ENCODE data around the gene RAX2. TPM values are rescaled to one million over a fixed set of nuclear protein-coding genes. Genes with fewer than 3 reads are reported as not detected.
"Not testable (repeated sequence)": the region's sequence is repeated elsewhere in the genome, so short reads cannot be mapped to it uniquely, and the experiment has no call there.

RAX2 gene
- total and polyA plus RNA-seq, 10 of the 15 experiments (the other 5 are each of a cell fraction or from before 2014, with no cell fraction given): not detected

DNA sequence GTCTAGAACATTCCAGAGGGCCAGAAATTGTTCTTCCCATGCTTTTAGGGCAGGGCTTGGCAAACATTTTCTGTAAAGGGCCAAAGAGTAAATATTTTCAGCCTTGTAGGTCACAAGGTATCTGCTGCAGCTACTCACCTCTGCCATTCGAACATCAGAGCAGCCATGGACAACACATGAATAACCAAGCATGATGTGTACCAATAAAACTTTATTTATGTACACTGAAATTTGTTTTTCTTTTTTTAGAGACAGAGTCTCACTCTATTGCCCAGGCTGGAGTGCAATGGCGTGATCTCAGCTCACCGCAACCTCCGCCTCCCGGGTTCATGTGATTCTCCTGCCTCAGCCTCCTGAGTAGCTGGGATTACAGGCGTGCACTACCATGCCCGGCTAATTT is 14.3 kb downstream of the RAX2 start:
- H3K36me3 ChIP-seq (ENCODE audit: control insufficient read depth in 2 of 2, insufficient read depth in 2 of 2, low read length in 1 of 2); DNase-seq (ENCODE audit: low read depth, low spot score); FAIRE-seq; H4K20me1 ChIP-seq (ENCODE audit: control insufficient read depth, insufficient read depth); RAD21 ChIA-PET (ENCODE audit: unreplicated experiment); H3K4me3 ChIP-seq; H3K4me1 ChIP-seq (ENCODE audit: control insufficient read depth, insufficient read depth, low read length); H3K9ac ChIP-seq (ENCODE audit: control insufficient read depth, insufficient read depth, low read length); H3K4me2 ChIP-seq (ENCODE audit: control insufficient read depth, insufficient read depth); intact Hi-C loops (cut with micrococcal nuclease; ENCODE audit: unreplicated experiment); H3K27me3 ChIP-seq (replicated peaks in 1 of 2; ENCODE audit: control insufficient read depth in 2 of 2, insufficient read depth in 2 of 2, low read length in 1 of 2); H3K27ac ChIP-seq (ENCODE audit: control insufficient read depth, insufficient read depth); in situ Hi-C loops (cut with MboI); H3K9me3 ChIP-seq (replicated peaks; ENCODE audit: control insufficient read depth, insufficient read depth, low read length); H2AFZ ChIP-seq (ENCODE audit: control insufficient read depth, low read depth, low read length); SMC1A ChIA-PET (ENCODE audit: uncharacterized antibody, unreplicated experiment); BruUV-seq (replicated peaks); ATAC-seq: not testable (repeated sequence)
- WGBS (ENCODE audit: insufficient coverage, insufficient replicate concordance, low lambda C conversion rate, missing lambda C conversion rate): 86% methylated on average over 7 of the region's 7 CpGs
- peaks cover 18% of the 10 kb centered on the region for H3K79me2 ChIP-seq (ENCODE audit: control insufficient read depth, insufficient read depth, low read length)
- TF ChIP-seq, protein P1, sequence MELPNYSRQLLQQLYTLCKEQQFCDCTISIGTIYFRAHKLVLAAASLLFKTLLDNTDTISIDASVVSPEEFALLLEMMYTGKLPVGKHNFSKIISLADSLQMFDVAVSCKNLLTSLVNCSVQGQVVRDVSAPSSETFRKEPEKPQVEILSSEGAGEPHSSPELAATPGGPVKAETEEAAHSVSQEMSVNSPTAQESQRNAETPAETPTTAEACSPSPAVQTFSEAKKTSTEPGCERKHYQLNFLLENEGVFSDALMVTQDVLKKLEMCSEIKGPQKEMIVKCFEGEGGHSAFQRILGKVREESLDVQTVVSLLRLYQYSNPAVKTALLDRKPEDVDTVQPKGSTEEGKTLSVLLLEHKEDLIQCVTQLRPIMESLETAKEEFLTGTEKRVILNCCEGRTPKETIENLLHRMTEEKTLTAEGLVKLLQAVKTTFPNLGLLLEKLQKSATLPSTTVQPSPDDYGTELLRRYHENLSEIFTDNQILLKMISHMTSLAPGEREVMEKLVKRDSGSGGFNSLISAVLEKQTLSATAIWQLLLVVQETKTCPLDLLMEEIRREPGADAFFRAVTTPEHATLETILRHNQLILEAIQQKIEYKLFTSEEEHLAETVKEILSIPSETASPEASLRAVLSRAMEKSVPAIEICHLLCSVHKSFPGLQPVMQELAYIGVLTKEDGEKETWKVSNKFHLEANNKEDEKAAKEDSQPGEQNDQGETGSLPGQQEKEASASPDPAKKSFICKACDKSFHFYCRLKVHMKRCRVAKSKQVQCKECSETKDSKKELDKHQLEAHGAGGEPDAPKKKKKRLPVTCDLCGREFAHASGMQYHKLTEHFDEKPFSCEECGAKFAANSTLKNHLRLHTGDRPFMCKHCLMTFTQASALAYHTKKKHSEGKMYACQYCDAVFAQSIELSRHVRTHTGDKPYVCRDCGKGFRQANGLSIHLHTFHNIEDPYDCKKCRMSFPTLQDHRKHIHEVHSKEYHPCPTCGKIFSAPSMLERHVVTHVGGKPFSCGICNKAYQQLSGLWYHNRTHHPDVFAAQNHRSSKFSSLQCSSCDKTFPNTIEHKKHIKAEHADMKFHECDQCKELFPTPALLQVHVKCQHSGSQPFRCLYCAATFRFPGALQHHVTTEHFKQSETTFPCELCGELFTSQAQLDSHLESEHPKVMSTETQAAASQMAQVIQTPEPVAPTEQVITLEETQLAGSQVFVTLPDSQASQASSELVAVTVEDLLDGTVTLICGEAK (IDR thresholded peaks at IDR 0.05; ENCODE audit: borderline replicate concordance): peak; percentile 82
- ChIA-PET CTCF (interaction anchor here (1.7 kb wide), 1 partner anchor 61 kb away, joined by 4 read pairs; no protein-coding TSS in a partner anchor), POLR2A (interaction anchor here (0.6 kb wide), 1 partner anchor 382 kb away, joined by 8 read pairs; no protein-coding TSS in a partner anchor)
